ENCODE results near the gene FRMD4A. TPM values are rescaled to one million over a fixed set of nuclear protein-coding genes. Genes with fewer than 3 reads are reported as not detected.
"Not testable (repeated sequence)": the region's sequence is repeated elsewhere in the genome, so short reads cannot be mapped to it uniquely, and the experiment has no call there.

FRMD4A gene
- total RNA-seq, 1 donor from 2014 or later, result 33.3 TPM

DNA sequence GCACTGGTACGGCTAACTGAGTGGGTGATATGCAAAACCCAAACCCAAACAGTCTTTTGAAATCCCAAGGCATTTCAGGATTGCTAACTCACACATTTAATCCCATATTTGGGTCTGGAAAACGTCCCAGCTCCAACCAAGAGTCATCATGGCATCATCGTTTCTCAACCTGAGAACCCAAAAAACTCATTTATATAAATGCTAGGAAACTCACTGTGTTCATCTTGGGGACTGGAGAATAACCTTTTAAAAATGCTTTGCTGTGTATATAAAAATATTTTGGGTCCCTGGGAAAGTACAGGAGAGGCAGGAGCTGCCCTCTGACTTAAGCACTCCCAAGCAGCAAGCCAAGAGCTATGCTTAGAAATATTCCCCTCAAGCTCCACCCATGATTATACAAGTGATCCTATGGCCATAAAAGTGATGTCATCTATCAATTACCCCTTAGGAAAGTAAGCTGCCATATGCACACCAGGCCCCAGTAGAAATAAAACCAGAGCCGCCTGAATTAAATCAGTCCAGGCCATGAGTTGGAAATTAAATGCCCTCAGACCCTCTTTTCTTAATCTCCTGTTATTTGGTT lies 352.1 kb downstream of the FRMD4A start:
- peak; percentile 78 for DNase-seq

DNA sequence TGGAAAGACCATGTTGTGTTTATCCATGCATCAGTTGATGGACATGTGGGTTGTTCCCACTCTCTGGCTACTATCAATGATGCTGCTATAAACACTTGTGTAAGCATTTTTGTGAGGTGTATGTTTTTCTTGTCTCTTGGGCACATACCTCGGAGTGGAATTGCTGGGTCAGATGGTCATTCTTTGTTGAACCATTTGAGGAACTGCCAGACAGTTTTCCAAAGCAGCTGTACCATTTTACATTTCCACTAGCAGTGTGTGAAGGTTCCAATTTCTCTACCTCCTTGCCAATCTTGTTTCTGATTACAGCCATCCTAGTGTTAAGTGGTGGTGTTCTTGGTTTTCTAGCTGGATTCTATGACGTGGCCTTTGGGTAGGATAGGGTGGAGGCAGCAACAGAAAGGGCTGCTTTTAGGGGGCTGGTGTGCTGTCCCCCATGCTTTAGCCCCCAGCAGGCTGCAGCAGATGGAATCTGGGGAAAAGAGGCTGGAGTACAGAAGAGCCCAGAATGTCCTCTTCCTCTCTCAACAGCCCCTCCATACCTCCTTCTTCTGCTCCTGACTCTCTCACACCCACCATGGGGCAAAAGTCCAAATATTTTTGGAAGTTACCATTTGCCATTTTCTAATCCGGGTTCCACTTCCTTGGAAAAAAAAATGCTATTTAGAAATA lies 352.7 kb downstream of the FRMD4A start:
- no peak for DNase-seq

DNA sequence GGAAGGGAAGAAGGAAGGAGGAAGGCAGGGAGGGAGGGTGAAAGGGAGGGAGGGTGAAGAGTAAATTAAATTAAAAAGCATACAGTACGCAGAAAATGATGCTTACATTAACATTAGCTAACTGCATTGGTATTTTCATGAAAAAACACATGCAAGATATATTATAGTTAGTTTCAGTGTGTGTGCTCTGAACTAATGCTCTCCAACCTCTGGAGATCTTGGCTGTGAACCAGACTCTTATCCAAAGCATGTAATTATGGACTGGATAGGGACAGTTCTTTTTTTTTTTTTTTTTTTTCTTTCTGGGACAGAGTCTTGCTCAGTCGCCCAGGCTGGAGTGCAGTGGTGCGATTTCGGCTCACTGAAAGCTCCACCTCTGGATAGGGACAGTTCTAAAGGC lies 357.0 kb downstream of the FRMD4A start:
- no peak for DNase-seq

DNA sequence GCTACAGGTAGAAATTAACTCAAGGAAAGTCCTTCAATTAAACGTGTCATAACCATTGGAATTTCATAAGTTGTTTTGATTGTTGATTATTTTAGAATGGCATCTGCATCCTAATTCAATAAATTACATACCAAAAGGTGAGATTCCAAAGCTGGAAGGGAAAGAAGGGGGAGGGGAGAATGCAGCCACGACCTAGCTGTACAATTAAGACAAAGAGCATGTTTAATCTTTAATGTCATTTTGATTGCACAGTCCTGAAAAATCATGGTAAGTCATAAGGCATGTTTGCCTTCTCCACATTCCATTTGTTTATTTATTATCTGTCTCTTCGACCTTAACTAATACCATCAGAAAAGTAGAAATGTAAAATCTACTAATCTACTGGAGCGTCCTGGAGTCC lies 358.1 kb downstream of the FRMD4A start:
- DNase-seq, result no peak

DNA sequence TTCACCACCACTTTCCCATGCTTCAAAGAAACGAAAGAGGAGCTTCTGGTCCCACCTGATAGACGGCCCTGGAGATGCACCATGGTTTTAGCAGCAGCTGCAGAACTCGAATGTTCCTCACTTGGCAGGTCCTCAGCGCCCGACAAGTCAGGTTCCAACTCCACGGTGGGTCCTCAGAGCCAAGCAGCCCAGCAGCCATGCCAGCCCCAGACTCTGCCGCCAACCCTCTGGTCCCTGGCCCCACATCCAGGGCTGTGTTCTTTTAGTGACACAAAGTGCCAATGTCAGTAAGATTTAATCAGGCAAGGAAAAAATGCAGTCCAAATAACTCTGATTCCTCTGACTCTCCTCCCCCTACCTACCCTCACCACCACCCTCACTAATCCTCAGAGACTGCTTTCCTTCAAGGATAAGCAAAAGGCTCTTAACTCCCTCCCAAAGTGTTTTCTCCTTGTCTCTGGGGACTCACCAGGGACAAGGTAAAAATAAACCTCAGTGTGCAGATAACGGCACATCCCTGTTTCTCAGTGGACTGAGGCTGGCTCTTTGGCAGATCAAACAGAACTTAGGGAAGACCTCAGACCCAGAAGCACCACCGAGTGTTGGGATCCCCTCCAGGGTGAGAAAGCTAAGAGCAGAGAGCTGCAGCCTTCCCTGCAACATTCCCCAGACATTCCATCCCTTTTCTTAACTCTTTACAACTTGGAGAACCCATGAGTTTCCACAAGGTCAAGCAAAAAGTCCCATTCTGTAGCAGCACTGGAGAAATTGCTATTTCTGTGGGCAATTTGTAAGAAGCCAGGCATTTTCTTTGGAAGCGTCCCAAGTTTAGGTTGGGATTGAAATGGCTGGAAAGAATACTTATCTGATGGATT lies 358.9 kb downstream of the FRMD4A start:
- no peak for DNase-seq

DNA sequence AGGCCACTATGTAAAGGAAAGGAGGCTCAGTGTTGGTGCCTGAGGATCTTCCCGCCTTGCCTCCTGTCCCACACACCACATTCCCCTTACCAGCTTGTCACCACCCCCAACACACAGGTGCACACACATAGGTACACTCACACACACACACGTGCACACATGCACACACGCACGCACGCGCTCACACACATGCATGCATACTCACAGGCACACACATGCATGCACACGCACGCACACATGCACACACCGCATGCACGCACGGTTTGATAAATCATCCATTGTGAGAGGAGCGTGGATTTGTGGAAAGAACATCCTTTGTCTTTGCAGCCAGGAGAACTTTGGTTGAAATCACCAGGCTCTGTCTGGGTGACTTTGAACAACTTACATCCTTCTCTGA lies 359.8 kb downstream of the FRMD4A start:
- DNase-seq, result no peak

DNA sequence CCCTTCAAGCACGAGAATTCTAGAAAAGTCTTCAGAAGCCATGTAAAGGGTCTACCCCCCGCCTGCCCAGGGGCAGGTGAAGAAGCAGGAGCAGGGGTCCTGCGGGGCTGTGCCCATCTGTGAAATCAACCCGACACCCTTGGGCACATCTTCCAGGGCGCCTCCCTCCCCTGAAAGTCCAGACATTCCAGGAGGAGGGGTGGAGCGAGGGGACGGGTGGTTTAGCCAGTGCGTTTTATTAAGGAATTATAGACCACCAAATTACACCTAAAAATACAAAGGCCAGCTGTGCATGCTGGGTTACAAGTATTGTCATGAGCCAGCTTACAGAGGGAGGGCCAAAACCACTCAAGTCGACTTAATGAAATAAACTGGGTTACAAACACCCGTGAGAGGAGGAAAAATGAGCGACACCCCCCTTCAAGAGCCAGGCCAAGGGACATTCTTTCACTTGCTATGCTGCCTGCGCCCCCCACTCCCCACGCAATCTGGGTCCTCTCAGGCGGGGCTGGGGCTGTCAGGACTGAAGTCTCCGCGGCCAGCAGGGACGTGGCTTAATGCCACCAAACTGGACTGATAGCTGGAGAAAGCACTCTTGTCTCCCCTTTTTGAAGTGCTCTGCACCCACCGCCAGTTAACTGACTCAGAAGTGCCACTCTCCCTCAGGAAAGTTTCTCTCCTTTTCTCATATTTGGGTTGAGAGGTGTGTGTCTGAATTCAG lies 360.3 kb downstream of the FRMD4A start:
- no peak for DNase-seq

DNA sequence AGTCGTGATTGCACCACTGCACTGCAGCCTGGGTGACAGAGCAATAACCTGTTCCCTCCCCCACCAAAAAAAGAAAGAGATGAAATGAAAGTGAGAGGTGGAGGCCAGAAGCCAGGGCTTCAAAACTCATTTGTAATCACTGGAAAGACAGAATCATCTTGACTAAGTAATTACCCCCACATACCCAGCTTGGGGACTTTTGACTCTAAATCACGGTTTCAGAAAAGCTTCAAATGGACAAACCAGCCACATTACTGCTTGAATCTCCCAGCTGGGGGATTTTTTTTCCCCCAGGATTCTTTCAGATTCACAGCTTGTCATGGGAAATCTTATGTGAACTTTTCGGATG lies 361.0 kb downstream of the FRMD4A start:
- no peak for DNase-seq

DNA sequence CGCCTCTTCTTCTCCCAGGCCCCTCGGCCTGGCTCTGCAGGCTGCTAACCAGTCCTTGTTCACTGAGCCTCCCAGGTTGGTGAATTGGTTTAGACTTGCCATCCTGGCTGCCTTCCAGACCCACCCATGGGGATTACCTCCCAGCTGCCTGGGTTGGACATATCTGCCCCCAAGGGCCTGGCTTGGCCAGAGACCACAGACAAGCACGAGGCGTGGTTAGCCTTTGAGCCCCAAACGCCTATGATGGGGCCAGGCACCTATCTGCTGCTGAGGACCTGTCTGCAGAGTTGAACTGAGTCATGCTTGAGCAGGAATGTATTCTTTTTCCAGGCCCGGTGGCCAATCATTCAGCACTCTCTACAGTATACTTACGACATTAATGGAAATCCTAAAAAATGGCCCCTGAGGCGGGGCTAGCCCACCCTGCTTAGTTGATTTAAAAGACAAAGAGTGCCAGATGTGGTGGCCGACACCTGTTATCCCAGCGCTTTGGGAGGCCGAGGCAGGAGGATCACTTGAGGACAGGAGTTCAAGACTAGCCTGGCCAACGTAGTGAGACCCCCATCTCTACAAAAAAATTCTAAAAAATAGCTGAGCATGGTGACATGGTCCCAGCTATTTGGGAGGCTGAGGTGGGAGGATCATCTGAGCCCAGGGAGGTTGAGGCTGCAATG lies 361.5 kb downstream of the FRMD4A start:
- no peak for DNase-seq

DNA sequence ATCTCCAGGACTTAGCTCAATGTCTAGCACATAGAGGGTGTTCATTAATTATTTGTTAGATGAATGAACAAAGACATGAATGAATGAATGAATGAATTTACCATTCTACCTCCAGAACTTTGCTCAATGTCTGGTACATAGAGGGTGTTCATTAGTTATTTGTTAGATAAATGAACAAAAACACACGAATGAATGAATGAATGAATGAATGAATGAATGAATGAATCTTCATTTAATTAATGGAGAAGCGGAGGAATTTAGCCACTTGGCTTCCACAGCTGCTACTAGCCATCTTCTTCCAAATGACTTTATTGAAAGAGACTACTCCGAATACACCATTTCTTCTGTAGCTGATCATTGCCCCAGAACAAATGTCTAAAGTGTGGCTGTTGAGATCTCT lies 368.9 kb downstream of the FRMD4A start:
- DNase-seq, result no peak

DNA sequence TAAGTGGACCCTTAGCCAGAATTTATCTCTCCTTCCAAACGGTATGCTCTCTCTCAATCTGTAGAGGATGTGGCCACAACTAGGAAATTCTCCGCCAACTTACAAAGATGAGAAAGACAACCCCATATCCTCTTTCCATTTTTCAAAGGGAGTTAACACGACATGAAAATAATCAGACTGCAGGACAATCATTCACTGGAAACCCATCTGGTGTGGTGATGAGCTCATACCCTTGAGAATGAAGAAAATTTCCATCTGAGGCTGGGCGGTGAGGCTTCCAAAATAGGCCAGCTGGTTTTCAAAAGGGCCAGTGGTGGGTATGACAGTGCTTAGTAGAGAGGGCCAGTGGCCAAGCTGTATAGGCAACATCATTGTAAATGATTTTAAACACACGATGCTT lies 369.6 kb downstream of the FRMD4A start:
- DNase-seq, result peak; percentile 69

DNA sequence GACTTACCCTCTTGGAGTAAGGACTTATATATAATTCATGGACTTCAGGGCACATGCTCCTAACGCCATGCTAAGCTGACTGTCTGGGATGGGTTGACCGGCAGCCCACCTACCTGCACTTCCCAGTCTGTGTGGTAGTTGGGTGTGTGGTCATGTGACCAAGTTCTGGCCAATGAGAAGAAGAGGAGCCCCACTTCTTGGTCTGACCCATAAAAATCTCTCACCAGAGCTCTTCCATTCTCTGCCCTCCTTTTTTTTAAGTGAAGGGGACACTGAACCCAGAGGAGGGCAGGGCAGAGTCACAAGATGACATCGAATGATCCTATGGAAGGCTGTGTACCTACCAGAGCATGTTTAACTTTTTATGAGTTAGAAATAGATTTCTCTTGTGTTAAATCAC lies 370.1 kb downstream of the FRMD4A start:
- DNase-seq, result no peak

DNA sequence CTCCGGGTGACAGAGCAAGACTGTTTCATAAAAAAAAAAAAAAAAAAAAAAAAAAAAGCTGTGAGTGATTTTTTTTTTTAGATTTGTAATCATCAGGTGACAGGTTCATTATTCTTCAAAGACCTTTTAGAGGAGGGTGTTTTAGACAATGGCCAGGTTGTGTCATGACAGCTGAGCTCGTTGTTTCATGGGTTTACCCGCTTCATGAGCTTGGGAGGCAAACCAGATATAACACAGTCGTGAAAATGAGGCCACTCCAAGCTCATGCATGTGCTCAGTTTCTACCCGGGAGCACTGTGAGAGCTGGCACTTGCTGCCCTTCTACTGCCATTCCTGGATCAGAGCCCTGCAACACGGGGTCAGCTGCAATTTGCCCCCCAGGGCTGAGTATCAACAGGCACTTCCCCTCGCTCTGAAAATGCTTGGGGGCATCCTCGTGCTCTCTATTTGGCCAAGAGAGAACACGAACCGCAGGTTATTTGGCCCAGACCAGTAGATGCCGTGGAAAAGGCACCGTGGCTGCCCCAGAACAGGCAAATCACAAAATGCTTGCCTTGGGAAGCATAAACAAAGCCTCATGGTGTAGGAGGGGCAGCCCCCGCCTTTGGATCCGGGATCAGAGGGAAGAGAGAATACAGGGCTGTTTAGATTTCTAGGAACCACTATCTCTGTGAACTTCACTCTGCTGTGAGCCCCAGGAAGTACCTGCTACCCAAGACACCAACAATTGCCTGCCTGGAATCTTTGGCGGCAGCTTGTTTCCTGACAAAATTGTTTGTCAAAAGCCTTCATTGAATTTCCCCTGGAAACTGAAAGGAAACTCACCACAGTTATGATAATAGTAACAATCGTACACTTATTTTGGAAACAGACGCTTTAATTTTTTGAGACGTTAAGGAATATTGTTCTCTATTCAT lies 371.0 kb downstream of the FRMD4A start:
- no peak for DNase-seq

DNA sequence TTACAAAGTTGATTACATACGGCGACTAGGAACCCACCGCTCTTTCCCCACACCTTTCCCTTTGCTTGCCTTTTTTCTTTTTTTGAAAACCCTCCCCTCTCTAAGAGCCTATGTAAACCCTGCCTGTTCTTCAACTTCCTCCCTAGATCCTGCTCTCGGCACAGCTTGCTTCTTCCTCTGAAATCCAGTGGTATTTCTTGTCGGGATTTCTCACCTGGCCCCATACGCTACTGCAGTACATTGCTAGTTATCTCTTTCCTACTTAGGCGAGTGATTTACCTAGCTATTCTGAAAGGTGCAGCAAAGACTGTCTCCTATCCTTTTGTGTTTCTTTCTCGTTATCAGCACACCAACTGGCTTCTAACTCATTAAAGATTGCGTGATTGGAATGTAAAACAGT lies 372.9 kb downstream of the FRMD4A start:
- DNase-seq, result no peak

DNA sequence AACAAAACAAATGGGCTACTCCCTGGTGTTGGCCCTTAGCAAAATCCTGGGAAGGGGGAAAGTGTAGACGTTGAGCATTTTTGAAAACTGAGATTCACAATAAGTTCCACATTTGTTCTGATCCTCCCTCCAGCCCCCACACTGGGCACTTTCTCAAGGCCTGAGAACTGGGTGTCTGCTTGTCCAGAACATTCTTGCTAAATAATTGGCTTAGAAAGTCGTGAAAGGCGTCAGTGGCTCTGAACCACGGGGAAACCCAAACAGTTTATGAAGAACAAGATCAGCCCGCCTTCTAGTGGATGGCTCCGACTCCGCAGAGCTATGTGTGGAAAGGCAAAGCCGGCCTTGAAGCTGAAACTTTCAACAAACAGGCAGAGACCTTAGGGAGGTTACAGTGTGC lies 373.9 kb downstream of the FRMD4A start:
- DNase-seq, result peak; percentile 74

DNA sequence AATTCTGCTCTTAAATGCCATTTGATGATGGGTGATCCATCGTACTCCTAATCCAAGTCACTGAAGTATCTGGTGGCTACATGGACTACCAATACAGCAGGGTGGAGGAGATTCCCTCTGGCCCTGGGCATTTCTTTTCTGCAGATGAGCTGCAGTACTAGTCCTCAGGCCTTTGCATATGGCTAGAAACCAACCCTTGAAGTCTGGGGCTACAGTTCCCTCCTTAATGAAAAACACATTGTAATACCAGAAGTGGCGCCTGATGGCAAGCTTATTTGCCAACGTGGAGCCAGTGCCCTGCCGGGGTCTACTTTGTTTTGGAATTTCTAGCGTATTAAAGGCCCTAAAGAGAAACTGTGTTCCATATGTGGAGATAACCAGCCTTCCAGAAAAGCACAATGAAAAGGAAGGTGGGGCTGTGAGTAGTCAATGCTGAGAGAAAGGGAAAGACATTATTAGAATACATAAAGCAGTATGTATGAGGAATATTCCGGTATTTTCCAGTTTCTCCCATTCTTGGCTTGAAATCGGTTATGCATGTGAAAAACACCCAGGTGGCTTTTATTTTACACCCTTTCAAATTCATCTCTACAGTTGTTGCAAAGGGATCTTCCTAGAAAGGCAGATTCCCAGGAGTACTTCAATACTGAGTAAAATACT lies 375.2 kb downstream of the FRMD4A start:
- DNase-seq, result peak; percentile 39

DNA sequence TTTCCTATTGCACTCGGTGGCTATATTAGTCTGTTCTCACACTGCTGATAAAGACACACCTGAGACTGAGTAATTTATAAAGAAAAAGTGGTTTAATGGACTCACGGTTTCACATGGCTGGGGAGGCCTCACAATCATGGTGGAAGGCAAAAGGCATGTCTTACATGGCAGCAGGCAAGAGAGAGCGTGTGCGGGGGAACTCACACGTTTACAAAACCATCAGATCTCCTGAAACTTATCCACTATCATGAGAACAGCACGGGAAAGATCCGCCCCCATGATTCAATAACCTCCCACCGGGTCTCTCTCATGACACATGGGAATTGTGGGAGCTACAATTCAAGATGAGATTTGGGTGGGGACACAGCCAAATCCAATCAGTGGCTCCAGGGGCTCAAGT lies 376.5 kb downstream of the FRMD4A start:
- DNase-seq, result not testable (repeated sequence)

DNA sequence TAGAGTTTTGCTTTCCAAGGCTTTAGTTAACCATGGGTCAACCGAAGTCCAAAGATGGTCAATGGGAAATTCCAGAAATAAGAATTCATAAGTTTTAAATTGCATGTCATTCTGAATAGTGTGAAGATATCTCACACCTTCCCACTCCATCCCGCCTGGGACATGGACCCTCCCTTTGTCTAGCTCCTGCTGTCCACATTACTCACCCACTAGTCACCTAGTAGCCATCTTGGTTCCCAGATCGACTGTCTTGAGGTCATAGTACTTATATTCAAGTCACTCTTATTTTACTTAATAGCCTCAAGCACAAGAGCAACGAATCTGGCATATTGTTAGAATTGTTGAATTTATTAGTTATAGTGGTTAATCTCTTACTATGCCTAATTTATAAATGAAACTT lies 377.4 kb downstream of the FRMD4A start:
- DNase-seq, result no peak

DNA sequence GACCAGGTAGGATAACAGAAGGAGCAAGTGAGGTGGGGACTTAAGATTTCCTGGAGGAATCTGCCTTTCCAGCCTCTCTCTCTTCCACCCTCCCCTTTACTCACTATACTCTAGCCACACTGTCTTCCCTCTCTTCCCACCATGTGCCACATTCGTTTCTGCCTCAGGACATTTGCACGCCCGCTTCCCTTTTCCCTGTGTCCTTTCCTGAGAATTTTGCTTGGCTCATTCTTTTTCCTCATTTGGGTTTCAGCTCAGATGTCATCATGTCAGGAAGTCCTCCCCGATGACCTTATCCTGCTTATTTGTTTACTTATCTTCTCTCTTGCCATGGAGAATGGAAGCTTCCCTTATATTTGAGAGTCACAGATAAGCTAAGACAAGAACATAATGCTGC lies 380.2 kb downstream of the FRMD4A start:
- no peak for DNase-seq

DNA sequence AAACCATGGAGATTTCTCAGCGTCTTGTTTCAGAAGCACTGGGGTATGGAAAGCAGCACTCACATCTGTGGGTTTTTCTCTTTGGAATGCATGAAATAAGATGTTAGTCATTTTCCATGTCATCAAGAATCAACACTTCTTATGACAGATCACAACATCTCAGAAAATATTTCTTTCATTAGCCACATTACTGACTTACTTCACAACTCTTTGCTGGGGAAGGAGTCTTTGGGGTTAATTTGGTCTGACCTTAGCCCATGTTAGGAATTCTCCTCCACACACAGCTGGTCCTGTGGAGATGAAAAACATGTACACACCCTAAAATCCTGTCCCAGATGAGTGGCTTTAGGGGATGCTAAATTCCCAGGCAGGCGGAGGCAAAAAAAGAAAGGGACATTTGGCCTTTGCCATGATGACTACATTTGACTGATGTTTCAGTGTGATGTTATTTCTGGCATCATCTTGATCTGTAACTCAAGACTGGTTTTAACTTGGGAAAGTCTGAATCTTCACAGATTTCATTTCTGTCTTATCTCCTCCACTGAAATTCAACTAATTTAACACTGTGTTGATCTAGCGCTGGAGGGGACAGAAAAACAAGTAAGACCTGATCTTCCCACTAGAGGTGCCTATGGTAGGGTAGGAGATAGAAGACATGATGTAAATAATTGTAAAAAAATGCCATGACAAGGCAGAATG lies 380.7 kb downstream of the FRMD4A start:
- peak; percentile 94 for DNase-seq

Data from skin of body (tissue), 2 donors.